AG08395 (cell line): Measurements from ENCODE around the gene FOXL2.

ENCODE experiments used
- DNase-seq: peaks from one replicate; pipeline ENCODE4 v3.0.0; 2012; ENCODE audit warnings: mixed read lengths, low spot score

The FOXL2 gene

DNA sequence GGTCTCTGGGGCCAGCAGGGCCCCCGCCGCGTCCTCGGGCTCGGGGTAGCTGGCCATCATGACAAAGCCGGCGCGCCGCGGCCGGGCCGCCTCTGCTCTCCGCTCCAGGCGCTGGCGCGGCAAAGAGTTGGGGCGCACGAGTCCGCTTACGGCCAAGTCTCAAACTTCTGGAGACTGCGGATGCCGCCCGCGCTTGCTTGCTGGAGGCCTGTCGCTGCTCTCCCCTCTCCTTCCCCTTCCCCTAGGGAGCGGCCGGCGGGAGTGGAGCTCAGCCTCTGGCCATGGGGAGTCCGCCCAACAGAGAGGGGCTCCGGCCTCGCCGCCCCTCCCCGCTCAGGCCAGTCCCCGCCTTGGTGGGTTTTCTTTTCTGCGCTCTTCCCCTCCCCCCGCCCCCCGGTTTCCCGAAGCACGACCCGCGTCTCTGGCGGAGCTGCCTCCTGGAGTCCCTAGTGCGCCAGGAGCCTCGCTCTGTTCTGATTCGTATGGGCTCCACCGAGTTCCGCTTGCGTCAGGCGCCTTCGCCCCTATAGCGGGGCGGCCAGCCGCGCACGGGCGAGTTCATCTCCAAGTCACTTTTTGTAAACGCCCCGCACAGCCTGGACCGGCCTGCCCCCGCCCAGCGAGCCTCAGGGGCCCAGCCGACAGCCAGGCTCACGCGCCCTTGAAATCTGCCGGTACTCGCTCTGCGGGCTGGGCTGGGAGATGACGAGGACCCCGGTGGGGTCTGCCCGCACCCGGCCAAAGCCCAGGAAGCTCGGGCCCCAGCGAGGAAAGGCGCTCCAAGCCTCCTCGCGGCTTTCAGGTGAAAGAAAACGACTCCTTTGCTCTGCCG, at the start of gene FOXL2, which contains the start of gene FOXL2NB:
FOXL2 (minus strand) TSS at position 475 of the 832 bp plus-strand sequence; CDS start at position 60, 415 bp downstream.
FOXL2NB (plus strand) TSS at position 555 of the 832 bp plus-strand sequence; CDS start at position 703, 148 bp downstream.
- peak; percentile 87 for DNase-seq

DNA sequence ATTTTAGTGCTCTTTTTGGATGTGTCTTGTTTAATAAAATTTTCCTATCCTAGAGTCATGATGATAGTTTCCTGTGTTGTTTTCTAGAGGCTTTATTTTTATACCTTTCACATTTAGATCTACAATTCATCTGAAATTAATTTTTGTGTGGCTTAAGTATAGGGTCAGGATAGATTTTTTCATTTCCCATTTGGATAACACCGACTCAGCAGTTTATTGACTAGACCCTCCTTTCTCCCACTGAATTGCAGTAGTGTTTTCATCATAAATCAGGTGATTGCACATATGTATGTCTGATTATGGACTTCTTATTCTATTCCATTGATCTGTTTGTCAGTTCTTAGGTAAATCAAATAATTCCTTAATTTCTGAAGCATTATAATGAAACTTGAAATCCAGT, 48.8 kb upstream of the FOXL2 start:
- no peak for DNase-seq

DNA sequence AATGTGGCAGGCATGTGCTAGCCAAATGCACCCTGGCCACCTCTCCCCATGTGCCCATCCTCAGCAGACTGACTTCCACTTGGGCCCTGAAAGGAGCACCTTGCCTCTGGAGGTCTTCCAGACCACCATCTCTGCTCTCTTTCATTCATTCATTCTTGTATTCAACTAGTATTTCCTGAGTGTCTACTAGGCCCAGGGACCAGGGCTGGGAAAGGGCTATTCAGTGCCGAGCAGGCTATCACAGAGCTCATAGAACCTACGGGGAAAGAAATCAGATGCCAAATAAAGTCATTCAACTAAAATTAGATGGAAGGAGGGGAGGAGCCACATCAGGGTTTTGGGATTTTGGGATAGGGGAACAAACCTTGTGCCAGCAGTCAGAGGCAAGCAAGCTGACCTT, 40.2 kb upstream of the FOXL2 start:
- DNase-seq: no peak

DNA sequence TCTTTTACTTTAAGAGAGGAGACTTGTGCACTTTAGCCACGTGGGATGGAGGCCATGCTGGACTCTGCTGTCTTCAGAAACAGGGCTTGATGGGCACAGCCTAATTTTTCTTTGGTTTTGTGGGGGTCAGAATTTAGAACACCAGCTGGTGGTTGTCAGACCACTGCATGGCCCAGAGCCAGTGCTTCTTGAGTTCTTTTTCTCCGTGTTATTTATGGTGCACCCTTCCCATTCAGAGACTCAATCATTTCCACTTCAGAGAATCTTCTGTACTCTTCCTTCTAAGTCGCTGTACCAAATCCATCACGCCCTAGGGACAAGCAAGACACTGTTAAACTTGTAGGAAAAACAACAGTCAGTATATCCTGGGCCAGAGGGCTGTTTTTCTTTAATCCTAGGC, 39.0 kb upstream of the FOXL2 start:
- DNase-seq: no peak

DNA sequence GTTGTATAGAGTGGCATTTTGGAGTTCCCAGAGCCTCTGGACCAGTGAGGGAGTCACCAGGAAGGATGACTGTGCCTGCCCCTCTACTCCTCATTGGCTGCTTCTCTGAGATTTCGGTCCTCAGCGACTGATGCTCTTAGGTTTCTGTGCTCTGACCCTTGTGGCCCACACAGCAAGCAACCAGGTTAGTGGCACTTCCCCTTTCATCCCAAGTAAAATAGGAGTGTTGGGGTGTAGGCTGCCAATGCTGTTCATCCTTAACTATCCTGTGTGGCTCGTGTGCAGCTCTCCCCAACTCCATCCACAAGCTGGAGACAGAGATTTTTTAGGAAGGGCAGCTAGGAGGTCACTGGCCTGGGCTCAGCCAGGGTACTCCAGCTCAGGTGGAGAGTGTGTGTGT, 37.9 kb upstream of the FOXL2 start:
- DNase-seq: no peak

DNA sequence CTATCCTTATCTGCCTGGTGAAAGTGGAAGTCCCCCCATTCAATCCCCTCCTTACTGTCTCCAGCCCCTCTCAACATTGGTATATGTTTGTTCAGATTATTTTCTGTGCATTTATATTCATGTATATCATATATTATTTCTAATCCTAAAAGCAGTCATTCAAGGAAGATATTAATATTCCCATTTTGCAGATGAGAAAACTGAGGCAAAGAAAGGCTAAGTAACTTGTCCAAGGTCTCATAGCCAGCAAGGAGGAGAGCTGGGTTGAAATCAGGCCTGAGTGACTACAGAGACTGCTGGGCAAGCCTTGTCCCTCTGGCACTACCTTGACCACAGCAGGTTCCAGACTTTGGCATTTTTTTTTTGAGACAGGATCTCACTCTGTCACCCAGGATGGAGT, 29.1 kb upstream of the FOXL2 start:
- DNase-seq: no peak

DNA sequence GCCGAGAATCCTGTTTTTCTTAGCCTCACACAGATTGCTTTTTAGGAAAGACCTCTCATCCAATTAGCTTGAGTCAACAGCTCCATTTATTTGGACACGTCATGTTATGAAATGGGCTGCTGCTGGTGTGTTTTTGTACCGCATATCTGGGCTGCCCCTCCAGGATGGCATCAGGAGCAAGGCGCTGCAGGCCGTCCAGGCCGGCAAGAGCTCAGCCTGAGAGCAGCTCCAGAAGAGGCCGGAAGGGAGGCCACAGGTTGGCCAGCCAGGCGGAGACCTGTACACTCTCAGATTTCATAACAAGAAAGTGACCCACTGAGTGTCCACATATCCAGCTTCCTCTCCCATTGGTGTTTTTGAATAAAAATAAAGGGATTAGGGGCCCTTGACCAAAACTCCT, 28.4 kb upstream of the FOXL2 start:
- no peak for DNase-seq

DNA sequence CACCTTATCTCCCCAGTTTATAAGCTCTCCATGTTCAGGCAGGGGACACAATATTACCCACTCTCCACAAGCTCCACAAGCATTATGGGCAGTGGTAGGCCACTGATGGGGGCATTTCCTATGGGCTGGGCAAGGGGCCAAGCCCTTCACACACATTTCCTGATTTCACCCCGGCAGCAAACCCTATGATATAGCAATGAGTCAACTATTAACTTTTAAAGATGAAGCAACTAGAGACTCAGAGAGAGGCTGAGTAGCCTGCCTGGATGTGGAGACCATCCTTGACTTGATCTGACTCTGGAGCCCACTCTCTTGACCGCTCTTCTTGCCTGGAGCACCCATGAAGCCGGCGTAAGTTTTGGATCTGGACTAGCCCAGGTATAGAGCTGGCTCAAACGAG, 27.5 kb upstream of the FOXL2 start:
- peak; percentile 16 for DNase-seq

DNA sequence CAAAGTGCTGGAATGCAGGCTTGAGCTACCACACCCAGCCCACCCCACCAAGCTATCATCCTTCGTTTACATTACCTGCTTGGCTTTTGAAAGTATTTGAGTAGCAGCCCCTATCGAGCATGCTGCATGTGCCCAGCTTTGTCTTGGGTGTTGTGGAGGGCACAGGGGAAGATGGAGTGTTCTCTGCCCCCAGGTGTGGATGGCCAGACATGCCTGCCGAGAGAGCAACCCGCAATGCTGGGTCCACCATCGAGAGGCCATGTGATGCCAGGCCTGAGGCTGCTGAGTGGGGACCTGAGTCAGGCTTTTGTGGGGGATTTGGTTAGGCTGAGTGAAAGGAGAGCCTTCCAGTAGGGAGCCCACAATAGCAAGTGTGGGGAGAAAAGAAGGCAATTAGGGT, 26.0 kb upstream of the FOXL2 start:
- DNase-seq: no peak

DNA sequence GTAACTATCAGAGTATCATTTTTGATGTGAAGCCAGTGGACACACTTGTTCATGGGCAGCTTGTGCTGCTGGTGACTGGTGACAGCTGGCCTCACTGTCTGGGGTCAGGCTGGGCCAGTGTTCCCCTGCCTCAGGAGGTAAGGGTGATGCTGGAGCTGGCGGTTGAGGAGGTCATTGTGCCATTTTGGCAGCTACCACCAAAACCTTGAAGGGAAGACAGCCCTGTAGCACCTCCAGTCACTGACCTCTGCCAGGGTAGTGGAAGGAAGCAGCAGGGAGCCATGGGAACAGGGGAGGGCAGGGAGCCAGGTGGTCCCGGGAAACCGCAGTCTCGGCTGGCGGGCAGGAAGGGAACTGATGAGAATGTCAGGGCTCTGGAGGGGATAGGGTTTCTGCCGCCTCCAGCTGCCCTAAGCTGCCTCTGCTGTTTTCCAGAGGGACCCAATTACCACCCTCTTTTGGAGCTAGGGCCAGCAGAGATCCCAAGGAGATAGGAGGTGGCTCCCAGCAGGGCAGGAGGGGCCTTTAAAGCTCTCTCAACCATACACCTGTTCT, 24.9 kb upstream of the FOXL2 start:
- no peak for DNase-seq

DNA sequence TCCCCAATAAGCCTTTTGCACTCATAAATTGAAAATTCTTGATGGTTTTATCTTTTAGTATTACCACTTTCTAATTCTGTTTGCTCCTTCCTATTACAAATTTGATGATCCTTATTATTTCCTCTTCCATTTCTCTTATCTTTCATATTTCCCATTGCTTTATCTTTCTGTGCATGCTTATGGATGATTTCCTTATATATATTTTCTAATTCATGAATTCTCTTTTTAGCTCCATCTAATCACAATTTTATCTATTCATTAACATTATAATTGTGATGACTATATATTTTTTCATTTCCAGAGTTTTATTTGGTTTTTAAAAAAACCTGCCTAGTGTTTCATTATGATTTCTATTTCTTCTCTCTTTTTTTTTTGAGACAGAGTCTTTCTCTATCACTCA, 18.0 kb upstream of the FOXL2 start:
- DNase-seq: no peak

DNA sequence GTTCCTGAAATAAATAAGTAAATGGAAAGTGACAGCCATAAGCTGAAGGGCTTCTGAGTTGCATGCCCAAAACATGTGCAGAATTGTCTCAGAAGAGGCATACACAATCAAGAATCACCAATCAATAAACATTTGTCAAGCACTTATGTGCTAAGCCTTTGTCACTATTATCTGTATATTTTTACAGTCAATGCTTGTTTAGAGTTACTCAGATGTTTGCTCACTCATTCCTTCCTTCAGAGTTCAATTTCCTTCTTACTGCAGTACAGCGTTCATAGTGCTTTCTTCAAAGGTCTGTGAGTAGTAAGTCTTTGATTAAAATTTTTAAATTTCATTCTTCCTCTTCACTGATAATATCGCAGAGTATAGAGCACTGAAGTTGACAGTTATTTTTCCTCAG, 17.3 kb upstream of the FOXL2 start:
- DNase-seq: no peak

DNA sequence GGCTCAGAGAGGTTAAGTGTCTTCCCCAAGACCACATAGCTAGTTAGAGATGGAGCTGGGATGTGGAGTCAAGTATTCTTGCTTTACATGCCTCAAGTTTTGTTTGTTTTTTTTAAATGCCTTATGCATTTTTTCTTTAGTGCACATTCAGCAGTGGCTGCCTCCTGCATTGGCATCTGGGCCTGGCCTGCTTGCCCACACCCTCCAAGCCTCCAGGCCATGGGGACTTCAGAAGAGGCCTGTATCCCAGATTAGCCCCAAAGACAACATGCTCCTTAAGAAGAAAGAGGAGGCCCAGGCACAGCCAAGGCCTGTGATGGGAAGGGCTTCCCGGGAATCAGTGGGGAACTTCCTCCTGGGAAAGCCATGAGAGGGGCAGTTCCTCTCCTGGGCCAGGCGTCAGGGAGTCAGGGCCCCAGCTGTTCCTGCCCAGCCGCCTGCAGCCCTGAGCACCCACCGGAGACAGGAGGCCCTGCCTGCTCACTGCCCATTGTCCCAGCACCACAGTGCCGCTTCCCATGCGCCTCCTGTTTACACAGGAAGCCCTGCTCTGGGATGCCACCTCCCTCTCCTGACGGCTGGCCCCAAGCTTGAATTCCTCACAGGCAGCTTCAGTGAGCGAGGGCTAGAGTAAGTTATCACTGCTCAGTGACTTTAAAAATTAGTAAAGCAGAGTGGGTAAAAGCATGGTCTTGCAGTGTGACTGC, 16.1 kb upstream of the FOXL2 start:
- no peak for DNase-seq

DNA sequence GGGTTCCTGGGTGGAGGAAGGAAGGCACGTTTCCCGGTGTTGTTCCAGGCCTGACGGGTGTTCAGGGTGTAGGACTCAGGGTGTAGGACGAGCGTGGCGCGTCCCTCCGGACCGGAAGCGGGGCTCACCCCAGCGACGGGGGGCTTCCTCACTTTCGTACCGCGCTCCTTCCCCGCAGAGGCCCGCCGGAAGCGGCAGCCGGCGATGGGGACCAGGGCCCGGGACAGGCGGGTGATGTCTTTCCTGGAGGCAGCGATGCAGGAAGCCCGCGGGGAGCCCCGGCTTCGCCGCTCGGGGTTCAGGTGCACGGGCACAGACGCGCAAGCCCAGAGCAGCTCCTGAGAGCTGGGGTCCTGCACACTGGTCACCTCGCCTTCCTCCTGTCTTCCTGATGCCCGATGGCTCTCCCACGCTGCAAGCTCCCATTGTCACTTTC, 13.5 kb upstream of the FOXL2 start:
- no peak for DNase-seq

DNA sequence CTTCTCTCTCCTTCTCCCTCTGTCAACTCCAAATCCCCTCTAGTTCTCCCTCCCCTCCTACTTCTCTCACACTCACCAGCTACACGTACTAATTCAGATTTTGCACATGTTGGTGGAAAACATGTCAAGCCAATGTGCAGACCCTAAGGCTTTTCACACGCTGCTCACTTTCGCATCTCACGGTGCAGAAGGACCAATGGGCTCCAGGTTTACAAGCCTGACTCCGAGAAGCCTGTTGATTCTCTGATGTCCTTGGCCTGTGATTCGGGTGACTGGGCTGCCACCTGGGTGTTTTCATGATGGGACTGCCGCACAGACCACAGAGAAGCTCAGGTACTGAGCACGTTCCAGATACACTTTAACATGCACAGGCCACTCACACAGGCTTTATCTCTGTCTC, 3.8 kb upstream of the FOXL2 start:
- no peak for DNase-seq

DNA sequence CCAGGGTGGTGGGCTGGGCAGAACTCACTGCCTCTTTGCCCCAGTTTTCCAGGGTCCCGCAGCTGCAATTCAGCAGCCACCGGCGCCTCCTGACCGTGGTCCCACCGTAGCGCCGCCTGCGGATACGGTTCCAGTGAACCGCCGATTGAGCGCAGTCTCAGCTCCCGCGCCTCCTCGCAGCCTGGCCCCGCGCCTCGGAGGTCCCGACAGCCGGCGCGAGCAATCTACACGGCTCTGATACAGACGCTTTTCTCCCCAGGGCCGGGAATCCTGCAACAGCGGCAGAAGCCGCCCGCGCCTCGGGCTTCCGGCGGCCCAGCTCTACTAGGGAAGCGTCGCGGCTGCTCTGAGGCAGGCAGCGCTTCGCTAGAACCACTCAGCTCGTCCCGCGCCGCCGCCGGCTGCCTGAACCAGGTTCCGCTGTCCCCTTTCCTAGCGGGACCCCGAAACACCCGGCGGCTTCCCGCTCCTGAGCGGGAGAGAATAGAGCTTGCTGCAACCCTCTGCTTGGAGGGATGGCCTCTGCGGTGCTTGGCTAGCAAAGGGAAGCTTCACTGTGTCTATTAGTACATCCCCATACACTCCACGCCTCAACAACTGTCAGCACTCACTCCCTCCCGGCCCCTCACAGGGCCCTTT, 3.2 kb upstream of the FOXL2 start:
- DNase-seq: peak; percentile 55

DNA sequence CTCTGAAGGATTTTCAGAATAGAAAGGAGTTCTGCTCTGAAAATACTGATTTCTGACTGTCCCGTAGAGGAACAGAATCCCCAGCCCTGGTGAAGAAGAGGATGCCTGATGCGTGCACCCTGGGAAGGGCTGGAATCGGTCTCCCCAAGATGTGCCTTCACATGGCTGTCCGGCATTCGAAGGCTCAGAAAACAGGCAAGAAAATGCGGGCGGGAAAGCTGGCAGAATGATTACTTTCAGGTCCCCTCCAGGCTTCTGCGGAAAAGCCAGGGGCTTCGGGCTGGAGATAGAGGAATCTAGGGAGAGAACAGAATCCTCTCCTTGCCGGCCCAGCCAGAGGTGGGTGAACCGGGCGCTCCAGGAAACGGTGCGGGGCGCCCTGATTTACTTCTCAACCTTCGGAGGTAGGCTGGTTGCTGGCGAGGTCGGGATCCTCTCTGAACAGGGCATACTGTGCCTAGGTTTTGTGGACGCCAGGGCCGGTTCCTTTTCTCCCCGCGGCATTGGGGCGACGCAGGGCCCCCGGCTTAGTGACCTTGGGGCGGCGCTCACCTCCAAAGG, 2.6 kb upstream of the FOXL2 start:
- DNase-seq: no peak

DNA sequence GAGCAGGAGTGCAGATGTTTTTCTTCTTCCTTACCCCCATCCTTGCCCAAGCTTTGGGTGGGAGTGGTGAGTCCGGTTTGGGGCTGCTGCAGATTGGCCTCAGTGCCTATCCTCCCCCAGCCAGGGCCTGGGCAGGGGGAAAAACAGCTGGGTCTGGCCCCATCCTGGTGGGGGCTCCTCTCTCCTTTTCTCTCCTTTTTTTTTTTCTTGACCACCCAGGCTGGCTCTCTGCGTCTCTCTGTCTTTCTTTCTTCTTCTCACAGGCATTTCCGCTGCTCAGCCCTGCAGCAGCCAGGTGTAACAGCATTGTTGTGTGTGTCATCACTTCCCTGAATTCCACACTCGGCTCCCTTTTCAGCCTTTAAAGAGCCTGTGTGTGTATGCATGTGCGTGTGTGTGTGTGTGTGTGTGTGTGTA, 2.1 kb upstream of the FOXL2 start:
- DNase-seq: no peak

DNA sequence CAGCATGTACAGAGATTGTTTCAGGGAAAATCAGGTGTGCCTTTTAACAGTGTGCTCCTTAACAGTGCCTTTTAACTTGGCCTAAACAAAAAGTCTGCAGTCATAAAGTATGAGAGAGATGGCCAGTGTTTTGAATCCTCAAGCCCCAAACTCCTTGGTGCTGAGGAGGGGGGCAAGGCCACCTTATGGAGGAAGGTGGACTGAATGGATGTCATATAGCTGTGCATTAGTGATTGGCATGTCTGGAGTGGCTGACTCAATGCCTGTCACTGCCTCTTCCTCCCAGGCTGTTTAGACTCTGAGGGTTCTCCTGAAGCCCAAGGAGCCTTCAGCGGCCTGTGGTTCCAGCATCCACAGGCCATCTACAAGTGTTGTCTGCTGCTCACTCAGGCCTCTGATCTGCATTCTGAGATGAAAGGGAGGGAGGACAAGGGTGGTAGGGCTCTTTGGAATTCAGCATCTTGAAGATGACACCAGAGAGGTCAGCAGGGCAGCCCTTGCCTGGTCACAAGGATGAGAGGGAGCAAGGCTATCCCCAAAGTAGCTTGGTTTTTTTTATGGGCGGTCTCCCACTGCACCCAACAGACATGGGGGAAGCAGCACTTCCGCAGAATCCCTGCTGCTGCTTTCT, 1.5 kb upstream of the FOXL2 start:
- DNase-seq: no peak

DNA sequence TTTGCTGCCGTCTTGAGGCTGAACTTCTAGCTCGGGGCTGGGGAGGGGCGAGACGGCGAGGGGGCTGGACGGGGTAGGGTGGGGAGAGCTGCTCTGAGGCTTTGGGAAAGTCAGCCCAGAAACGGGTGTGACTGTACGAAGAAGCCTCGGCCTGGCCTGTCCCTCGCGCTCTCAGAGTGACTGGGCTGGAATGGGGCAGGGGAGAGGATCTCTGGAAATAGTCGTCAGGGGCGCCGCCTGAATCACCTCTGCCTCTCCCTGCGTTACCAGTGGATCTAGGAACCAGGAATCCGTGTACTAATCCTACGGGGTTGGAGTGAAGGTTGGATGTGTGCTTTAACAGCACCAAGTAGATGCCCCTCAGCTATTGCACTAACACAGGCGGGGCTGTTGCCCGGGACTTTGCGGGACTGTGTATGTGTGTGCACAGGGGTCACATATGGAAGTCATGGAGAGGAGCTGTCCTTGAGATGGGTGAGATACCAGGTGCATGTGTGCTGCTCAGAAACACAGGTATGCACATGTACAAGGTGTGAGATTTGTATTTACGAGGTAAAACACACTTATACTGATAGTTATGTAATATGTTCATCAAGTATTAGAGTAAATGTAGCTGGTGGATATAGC, 671 bp upstream of the FOXL2 start:
- peak; percentile 31 for DNase-seq
